Measurements from ENCODE around the gene GPR156. TPM values are rescaled to one million over a fixed set of nuclear protein-coding genes. Genes with fewer than 3 reads are reported as not detected.

Gene GPR156
- total RNA-seq, 2 donors from 2014 or later = 1.1 to 1.2 TPM

DNA sequence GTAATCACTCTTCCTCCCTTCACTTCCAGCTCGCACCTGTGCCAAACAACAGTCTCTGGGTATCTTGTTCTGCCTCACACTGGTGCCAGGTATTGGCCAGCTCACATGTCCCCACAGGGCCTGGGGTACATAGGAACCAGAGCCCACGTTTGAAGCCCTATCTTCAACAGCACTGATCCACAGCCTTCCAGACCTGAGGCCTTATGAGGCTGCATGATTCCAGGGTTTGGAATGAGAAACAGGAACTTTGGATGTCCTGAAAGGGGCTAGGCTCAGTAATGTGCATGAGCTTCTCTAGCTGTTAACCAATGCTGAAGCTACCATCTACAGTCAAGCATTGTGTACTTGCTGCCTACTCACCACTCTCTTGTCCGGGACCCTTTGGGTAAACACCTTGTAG lies 92.4 kb downstream of the GPR156 start:
- no peak for TF ChIP-seq CTCF (conservative IDR thresholded peaks at IDR 0.05)
- 91 to 93% methylated on average over 2 to 3 of the region's 3 CpGs for WGBS, 2 experiments (ENCODE audit: insufficient coverage in 1 of 2, insufficient read length in 1 of 2)
- Mint-ChIP-seq H3K27ac (no peak overlapping the region), H3K9me3 (no peaks in the 10 kb centered on the region), H3K4me3 (no peak overlapping the region), H3K36me3 (ENCODE audit: low read depth) (no peaks in the 10 kb centered on the region), H3K27me3 (ENCODE audit: insufficient read depth) (no peaks in the 10 kb centered on the region), H3K4me1 (no peaks in the 10 kb centered on the region)
- Histone ChIP-seq H3K36me3 (ENCODE audit: control insufficient read depth, insufficient read depth, low read length) (no peaks in the 10 kb centered on the region), H3K27me3 (ENCODE audit: control insufficient read depth, insufficient read depth, low read length, poor library complexity, severe bottlenecking) (no peaks in the 10 kb centered on the region), H3K9ac (ENCODE audit: extremely low read depth, low read length, poor library complexity, severe bottlenecking) (no peak overlapping the region), H3K4me3 (ENCODE audit: low read length) (no peak overlapping the region), H3K4me1 (ENCODE audit: control insufficient read depth, insufficient read depth, low read length) (no peaks in the 10 kb centered on the region), H3K27ac (ENCODE audit: low read depth, low read length) (no peak overlapping the region), H3K9me3 (ENCODE audit: control insufficient read depth, low read length) (no peaks in the 10 kb centered on the region)
- no peak for DNase-seq

DNA sequence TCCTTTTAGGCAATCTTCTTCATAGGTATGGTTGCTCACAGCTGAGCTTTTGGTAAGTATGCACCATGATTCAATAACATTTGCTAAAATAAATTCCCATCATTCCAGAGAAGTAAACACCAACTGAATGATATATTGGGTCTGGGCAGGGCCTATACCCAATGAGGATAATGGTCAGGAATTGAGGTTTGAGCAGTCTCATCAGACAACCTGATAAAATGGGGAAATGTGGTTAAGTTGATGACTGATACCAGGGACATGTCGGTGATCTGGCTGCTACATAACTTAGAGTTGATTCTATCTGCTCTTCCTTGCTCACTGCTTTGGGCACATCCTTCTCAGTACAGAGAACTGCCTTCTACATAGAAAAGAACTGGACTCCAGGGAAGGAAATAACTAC lies 92.9 kb downstream of the GPR156 start:
- no peak for DNase-seq
- no peaks in the 10 kb centered on the region for H3K4me1 Mint-ChIP-seq
- Histone ChIP-seq H3K4me3 (ENCODE audit: low read length) (no peak overlapping the region), H3K27me3 (ENCODE audit: control insufficient read depth, insufficient read depth, low read length, poor library complexity, severe bottlenecking) (no peaks in the 10 kb centered on the region), H3K9me3 (ENCODE audit: control insufficient read depth, low read length) (no peaks in the 10 kb centered on the region), H3K27ac (ENCODE audit: low read depth, low read length) (no peak overlapping the region), H3K9ac (ENCODE audit: extremely low read depth, low read length, poor library complexity, severe bottlenecking) (no peak overlapping the region), H3K4me1 (ENCODE audit: control insufficient read depth, insufficient read depth, low read length) (no peaks in the 10 kb centered on the region), H3K36me3 (ENCODE audit: control insufficient read depth, insufficient read depth, low read length) (no peaks in the 10 kb centered on the region)
- WGBS, 2 experiments (ENCODE audit: insufficient coverage in 1 of 2, insufficient read length in 1 of 2) = 88 to 100% methylated on average over 1 of the region's 1 CpG
- H3K9me3 Mint-ChIP-seq = no peaks in the 10 kb centered on the region
- no peak overlapping the region for H3K27ac Mint-ChIP-seq
- H3K4me3 Mint-ChIP-seq = no peak overlapping the region
- no peaks in the 10 kb centered on the region for H3K36me3 Mint-ChIP-seq (ENCODE audit: low read depth)
- no peak for TF ChIP-seq CTCF (conservative IDR thresholded peaks at IDR 0.05)
- no peaks in the 10 kb centered on the region for H3K27me3 Mint-ChIP-seq (ENCODE audit: insufficient read depth)

DNA sequence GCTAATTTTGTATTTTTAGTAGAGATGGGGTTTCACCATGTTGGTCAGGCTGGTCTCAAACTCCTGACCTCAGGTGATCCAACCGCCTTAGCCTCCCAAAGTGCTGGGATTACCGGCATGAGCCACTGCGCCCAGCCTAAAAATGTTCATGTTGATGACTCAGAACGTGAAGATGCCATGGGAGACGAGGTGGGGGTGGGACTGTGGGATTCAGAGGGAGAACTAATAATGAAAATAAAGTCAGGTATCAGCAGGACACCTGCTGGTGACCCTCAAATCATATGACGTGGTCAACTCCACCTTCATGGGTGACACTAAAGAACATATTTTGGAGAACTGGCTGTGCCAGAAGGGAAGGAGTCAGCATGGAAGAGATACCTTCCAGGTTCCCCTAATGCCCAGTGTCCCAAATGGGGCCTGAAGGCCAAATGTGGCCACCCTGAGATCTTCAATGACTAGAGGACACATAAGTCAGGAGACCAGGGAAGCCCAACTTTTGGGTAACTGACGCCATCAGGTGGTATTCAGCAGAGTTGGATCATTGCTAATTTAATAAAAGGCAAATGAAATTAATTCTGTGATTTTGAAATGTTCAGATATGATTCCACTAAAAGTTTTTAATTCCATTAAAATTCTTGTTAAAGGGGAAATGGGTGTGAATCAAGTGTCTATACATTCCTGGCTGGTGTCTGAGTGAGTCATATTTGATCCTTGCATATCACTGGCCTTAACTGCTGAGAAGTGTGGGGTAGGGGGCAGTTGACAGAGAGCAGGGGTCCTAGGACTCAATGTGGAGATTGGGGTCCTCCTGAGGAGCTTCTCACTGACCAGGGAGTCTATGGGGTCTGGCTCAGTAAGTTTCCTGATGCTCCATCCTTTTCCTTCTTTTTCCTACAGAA lies 102.2 kb downstream of the GPR156 start:
- Histone ChIP-seq H3K4me3 (ENCODE audit: low read length) (no peak overlapping the region), H3K27ac (ENCODE audit: low read depth, low read length) (no peak overlapping the region), H3K27me3 (ENCODE audit: control insufficient read depth, insufficient read depth, low read length, poor library complexity, severe bottlenecking) (no peaks in the 10 kb centered on the region), H3K36me3 (ENCODE audit: control insufficient read depth, insufficient read depth, low read length) (no peaks in the 10 kb centered on the region), H3K9me3 (ENCODE audit: control insufficient read depth, low read length) (no peaks in the 10 kb centered on the region), H3K4me1 (ENCODE audit: control insufficient read depth, insufficient read depth, low read length) (no peaks in the 10 kb centered on the region), H3K9ac (ENCODE audit: extremely low read depth, low read length, poor library complexity, severe bottlenecking) (no peak overlapping the region)
- no peak for DNase-seq
- Mint-ChIP-seq H3K36me3 (ENCODE audit: low read depth) (no peaks in the 10 kb centered on the region), H3K4me3 (no peak overlapping the region), H3K27me3 (ENCODE audit: insufficient read depth) (no peaks in the 10 kb centered on the region), H3K4me1 (peaks cover 2% of the 10 kb centered on the region), H3K9me3 (no peaks in the 10 kb centered on the region), H3K27ac (no peak overlapping the region)
- peak; percentile 63 for TF ChIP-seq CTCF (conservative IDR thresholded peaks at IDR 0.05)
- 79 to 81% methylated on average over 7 of the region's 7 CpGs for WGBS, 2 experiments (ENCODE audit: insufficient coverage in 1 of 2, insufficient read length in 1 of 2)

Measured in endodermal cell (in vitro differentiated cells).